Naive thymus-derived CD8-positive, alpha-beta T cell (primary cell): ENCODE results near the gene LRRC4C. TPM values are rescaled to one million over a fixed set of nuclear protein-coding genes. Genes with fewer than 3 reads are reported as not detected.

Experiments
- ATAC-seq, 2 donors: fragments of 150-1000 bp; cut with Tn5 transposase in 1 of 2; sonication (Bioruptor Pico), chemical (Tn5 transposase) in 1 of 2; 1 replicate in 1 of 2; 2 replicates in 1 of 2; pipeline ENCODE4 v1.10.0; 2021; ENCODE audit warnings: mild to moderate bottlenecking in 2 of 2, moderate library complexity in 2 of 2
- POLR2A ChIA-PET: fragments of 350-600 bp; sonication (Branson Sonifier 250); formaldehyde crosslinking; loops from one replicate; lab custom pipeline; 2021; ENCODE audit warnings: antibody characterized with exemption; lab: Charles Lee
- DNase-seq, 10 donors: peaks; one replicate each; pipeline versions ENCODE4 v3.0.0 to v3.0.0-alpha.2; 2020 to 2022
- H3K27ac Mint-ChIP-seq, 10 donors: one replicate each; pipeline ENCODE4 v1.8.0; 2020 to 2022; ENCODE audit warnings: mild to moderate bottlenecking in 10 of 10, mixed read lengths in 10 of 10, moderate library complexity in 4 of 10, inconsistent platforms in 1 of 10
- H3K27me3 Mint-ChIP-seq, 5 donors: one replicate each; pipeline ENCODE4 v1.8.0; 2021 to 2022; ENCODE audit warnings: mixed read lengths in 5 of 5
- H3K36me3 Mint-ChIP-seq, 3 donors: one replicate each; pipeline ENCODE4 v1.8.0; 2020 to 2022; ENCODE audit warnings: mixed read lengths in 3 of 3, mild to moderate bottlenecking in 2 of 3, inconsistent platforms in 1 of 3
- H3K4me1 Mint-ChIP-seq, 4 donors: one replicate each; pipeline ENCODE4 v1.8.0; 2021 to 2022; ENCODE audit warnings: mixed read lengths in 4 of 4
- H3K4me3 Mint-ChIP-seq, 10 donors: one replicate each; pipeline ENCODE4 v1.8.0; 2020 to 2022; ENCODE audit warnings: mild to moderate bottlenecking in 10 of 10, mixed read lengths in 10 of 10, moderate library complexity in 6 of 10, inconsistent platforms in 1 of 10
- H3K9me3 Mint-ChIP-seq, 9 donors: one replicate each; pipeline ENCODE4 v1.8.0; 2020 to 2022; ENCODE audit warnings: mixed read lengths in 9 of 9, mild to moderate bottlenecking in 3 of 9, inconsistent platforms in 1 of 9, moderate library complexity in 1 of 9
- polyA plus RNA-seq, 3 donors: library from polyadenylated mRNA; unstranded; fragments of 300-500 nt; fragmentation: Illumina TruSeq; gene quantifications; one replicate each; pipeline ENCODE4 v1.2.3, GENCODE V29; 2021
- total RNA-seq, 8 experiments: library from RNA in 2 of 8; stranded (reverse) in 2 of 8; gene quantifications; one replicate each; pipeline ENCODE4 v1.2.3 and lab custom pipeline; 2021 to 2026

The LRRC4C gene
- total and polyA plus RNA-seq, 5 experiments from 2014 or later, result not detected

DNA sequence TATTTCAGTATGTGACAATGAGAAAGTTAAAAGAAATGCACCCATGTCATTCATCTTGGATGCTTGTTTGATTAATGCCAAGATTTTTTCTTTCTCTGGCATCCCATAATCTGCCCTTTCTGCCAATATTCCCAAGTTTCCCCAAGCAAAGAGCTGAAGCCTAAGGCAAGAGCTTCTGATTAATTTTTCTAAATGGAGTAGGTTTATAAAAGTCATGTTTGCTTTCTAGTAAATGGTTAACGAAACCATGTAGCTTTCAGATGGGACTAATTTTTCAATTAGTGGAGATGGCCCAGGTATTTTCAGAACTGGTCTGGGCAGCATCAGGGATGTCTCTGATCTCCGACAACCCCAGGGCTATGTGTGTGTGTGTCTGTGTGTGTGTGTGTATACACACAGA, 55.3 kb downstream of the LRRC4C start:
- no peak overlapping the region for H3K27ac Mint-ChIP-seq
- DNase-seq, result no peak
- no peaks in the 10 kb centered on the region for H3K27me3 Mint-ChIP-seq
- peaks cover 0 to 15% (median 5%) of the 10 kb centered on the region in 9 donors for H3K9me3 Mint-ChIP-seq
- no peaks in the 10 kb centered on the region for H3K36me3 Mint-ChIP-seq
- POLR2A ChIA-PET, result no interaction called here
- no peak overlapping the region for H3K4me3 Mint-ChIP-seq
- H3K4me1 Mint-ChIP-seq, result no peaks in the 10 kb centered on the region
- ATAC-seq, result no peak

DNA sequence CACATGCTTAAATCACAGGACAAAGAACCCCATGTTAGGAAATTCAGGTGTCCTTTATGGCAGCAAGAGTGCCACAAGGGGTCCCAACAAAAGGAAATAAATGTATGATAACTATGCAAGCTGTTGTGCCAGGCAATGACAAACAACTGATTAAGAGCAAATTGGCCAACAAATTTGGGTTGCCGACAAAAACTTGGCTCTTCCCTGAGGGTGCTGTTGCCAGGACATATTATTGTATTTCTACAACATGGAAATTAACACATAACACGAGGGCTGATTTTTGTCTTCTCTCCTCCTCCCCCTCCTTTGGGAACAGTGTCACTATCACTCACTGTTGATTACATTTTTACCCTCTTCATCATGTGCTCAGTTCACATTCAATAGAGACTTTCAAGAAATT, 56.0 kb downstream of the LRRC4C start:
- no peak for DNase-seq
- Mint-ChIP-seq H3K27me3 (no peaks in the 10 kb centered on the region), H3K4me3 (no peak overlapping the region), H3K9me3 (peaks cover 0 to 13% (median 5%) of the 10 kb centered on the region in 9 donors), H3K27ac (no peak overlapping the region), H3K4me1 (no peaks in the 10 kb centered on the region), H3K36me3 (no peaks in the 10 kb centered on the region)
- POLR2A ChIA-PET, result no interaction called here
- ATAC-seq, result no peak

DNA sequence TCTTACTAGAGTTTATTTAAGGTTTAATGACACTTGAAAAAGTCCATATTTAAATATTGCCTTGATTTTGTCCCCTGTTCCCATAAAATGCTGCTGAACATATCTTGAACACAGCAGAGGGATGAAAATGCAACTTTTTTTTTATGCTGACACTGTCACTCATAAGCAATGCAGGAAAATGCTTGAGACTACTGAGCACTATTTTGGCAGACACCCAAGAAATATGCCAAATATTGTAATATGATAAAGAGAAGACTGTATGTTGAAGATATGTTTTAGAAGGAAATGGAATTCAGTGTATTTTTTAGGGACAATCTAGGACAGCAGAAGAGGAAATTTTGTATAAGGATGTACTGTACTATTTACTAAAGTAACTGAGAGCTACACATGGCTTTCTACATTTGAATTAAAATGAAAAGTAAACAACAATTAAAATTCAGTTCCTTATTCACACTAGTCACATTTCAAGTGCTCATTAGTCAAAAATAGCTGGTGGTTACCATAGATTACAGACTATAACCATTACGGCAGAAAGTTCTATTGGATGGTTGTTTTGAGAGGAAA, 58.6 kb downstream of the LRRC4C start:
- Mint-ChIP-seq H3K9me3 (peaks cover 0 to 11% (median 3%) of the 10 kb centered on the region in 9 donors), H3K36me3 (no peaks in the 10 kb centered on the region), H3K27ac (no peak overlapping the region), H3K4me3 (no peak overlapping the region), H3K27me3 (no peaks in the 10 kb centered on the region), H3K4me1 (no peaks in the 10 kb centered on the region)
- POLR2A ChIA-PET, result no interaction called here
- ATAC-seq (no peak), DNase-seq (no peak)

DNA sequence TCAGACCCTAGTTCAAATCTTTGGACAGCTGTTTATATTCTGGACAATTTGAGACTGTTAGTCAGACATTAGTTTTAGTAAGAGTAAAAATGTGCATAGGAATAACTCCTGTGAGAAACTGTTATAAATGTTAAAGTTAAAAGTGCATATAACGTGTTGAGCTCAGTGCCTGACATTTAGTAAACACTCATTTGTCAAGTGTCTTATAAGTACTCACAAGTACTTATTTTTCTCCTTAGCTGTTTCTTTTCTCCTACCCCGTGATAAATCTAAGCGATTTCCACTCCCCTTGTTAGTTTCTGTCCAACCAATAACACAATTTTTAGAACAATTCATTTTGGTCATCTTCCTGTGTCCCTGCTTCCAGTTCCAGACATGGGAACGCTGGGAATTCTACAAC, 59.3 kb downstream of the LRRC4C start:
- Mint-ChIP-seq H3K4me3 (no peak overlapping the region), H3K27ac (no peak overlapping the region)
- POLR2A ChIA-PET, result no interaction called here

DNA sequence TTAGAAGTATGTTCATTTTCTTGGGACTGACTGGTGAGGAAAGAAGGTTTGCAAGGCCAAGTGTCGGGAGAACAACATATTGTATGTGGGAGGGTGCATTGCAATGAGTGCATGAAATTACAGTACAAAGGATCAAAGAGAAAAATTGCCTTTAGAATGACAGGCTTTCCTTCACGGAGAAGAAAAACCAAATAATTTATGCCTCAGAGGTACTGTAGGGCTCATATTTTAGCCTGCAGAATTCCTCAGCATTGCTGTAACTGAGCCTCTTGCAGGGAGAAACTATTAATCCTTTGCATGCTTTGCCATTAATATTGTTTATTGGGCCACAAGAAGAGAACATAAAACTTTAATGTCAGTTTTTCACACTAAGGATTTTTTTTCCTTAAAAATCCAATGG, 60.1 kb downstream of the LRRC4C start:
- H3K4me1 Mint-ChIP-seq, result no peaks in the 10 kb centered on the region
- no peak overlapping the region for H3K4me3 Mint-ChIP-seq
- POLR2A ChIA-PET, result no interaction called here
- H3K9me3 Mint-ChIP-seq, result peaks cover 0 to 14% (median 4%) of the 10 kb centered on the region in 9 donors
- no peak for ATAC-seq
- no peaks in the 10 kb centered on the region for H3K27me3 Mint-ChIP-seq
- no peaks in the 10 kb centered on the region for H3K36me3 Mint-ChIP-seq
- no peak overlapping the region for H3K27ac Mint-ChIP-seq
- DNase-seq, result no peak

More for the DNA sequence above, 59.3 kb downstream of the LRRC4C start:
- ATAC-seq, result no peak
- Mint-ChIP-seq H3K27me3 (no peaks in the 10 kb centered on the region), H3K4me1 (no peaks in the 10 kb centered on the region), H3K9me3 (peaks cover 0 to 14% (median 4%) of the 10 kb centered on the region in 9 donors), H3K36me3 (no peaks in the 10 kb centered on the region)
- no peak for DNase-seq

DNA sequence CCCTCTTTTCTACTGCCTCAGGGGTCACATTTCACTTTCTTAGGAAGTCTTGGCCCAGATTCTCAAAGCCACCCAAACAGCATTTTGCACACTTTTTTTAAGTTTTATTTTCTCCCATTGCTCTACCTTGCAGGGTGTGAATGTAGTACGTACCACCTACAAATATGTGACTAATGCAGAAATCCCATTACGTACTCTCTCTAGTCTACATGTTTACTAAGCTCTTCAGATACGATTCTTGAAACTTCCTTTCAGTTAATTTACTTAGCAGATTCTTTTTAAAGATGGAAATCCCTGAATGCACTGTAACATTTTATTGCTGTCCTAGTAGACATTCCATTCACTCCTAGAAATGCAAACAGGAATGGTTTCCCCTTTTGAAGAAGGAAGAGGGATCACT, 61.3 kb downstream of the LRRC4C start:
- no peaks in the 10 kb centered on the region for H3K36me3 Mint-ChIP-seq
- POLR2A ChIA-PET, result no interaction called here
- H3K9me3 Mint-ChIP-seq, result peaks cover 0 to 13% (median 4%) of the 10 kb centered on the region in 9 donors
- no peaks in the 10 kb centered on the region for H3K4me1 Mint-ChIP-seq
- H3K27me3 Mint-ChIP-seq, result no peaks in the 10 kb centered on the region
- ATAC-seq, result no peak
- no peak overlapping the region for H3K4me3 Mint-ChIP-seq
- DNase-seq, result no peak
- no peak overlapping the region for H3K27ac Mint-ChIP-seq

DNA sequence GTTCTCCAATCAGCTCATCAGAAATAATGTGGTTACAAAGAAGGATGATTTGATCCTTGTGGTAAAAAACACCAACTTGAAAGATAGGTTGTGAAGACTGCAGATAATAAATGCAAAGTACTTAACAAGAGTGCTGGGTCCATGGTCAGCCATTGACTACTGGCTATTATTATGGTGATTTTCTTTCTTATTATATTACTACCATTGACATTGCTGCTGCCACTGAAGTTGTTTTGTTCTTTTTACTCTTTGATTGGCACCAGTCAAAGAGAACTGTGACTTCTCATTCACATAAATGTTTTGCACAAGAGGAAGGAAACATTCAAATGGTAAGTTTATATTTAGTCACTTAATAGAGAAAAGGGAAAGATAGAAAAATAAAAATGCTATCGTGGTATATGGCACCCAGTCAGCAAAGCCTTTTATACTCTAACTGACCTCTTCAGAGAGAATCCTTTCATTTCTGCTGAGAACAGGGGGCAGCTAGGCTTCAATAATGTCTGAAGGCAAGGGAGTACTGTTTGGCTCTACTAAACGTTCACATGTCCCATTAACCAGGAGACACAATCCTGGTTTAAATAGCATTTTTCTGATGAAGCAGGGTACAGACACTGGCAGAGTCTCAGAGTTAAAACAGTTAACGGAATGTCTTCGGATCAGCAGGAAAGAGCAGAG, 64.8 kb downstream of the LRRC4C start:
- peaks cover 0 to 15% (median 7%) of the 10 kb centered on the region in 9 donors for H3K9me3 Mint-ChIP-seq
- H3K27me3 Mint-ChIP-seq, result no peaks in the 10 kb centered on the region
- no peak for ATAC-seq
- POLR2A ChIA-PET, result no interaction called here
- no peak for DNase-seq
- H3K27ac Mint-ChIP-seq, result no peak overlapping the region
- no peaks in the 10 kb centered on the region for H3K36me3 Mint-ChIP-seq
- H3K4me3 Mint-ChIP-seq, result no peak overlapping the region
- H3K4me1 Mint-ChIP-seq, result no peaks in the 10 kb centered on the region

DNA sequence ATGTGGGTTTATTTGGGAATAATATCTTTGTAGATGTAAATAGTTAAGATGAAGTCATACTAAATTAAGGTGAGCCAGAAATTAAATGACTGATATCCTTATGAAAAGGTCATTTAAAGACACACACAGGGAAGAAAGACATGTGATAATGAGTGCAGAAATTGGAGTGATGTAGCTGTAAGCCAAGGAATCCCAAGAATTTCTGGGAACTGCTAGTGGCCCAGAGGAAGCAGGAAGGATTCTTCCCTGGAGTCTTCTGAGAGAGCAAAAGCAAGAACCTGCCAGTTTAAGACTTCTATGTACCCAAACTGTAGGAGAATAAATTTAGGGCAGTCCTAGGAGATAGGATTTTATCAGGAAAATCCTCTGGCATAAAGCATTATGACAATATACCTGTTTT, 66.9 kb downstream of the LRRC4C start:
- Mint-ChIP-seq H3K27me3 (no peaks in the 10 kb centered on the region), H3K9me3 (peaks cover 4 to 13% (median 10%) of the 10 kb centered on the region in 9 donors), H3K4me1 (no peaks in the 10 kb centered on the region), H3K36me3 (no peaks in the 10 kb centered on the region), H3K4me3 (no peak overlapping the region), H3K27ac (no peak overlapping the region)
- DNase-seq (no peak), ATAC-seq (no peak)
- POLR2A ChIA-PET, result no interaction called here

DNA sequence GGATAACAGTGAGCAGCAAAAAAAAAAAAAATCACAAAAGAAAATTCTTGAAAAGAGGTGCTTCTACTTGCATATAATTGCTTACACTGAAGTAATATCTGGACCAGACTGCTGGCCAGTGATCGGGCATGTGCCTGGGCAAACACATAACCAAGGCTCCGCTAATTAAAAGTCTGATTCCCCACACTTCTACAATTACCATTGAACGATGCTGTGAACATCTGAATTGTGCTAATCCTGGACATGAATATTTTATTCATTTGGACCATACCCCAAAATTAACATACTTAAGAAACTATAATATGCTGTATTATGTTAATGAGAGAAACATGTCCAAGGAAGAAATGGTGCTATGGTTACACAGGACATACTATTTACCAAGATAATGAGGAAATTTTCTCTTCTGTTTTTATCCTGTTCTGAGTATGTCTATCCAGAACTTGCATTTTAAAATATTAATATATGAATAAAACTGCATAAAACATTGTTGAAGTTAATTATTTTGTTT, 69.8 kb downstream of the LRRC4C start:
- Mint-ChIP-seq H3K27me3 (no peaks in the 10 kb centered on the region), H3K36me3 (no peaks in the 10 kb centered on the region), H3K4me3 (no peak overlapping the region), H3K9me3 (peaks cover 0 to 22% (median 8%) of the 10 kb centered on the region in 9 donors), H3K4me1 (no peaks in the 10 kb centered on the region), H3K27ac (no peak overlapping the region)
- POLR2A ChIA-PET, result no interaction called here
- ATAC-seq (no peak), DNase-seq (no peak)

DNA sequence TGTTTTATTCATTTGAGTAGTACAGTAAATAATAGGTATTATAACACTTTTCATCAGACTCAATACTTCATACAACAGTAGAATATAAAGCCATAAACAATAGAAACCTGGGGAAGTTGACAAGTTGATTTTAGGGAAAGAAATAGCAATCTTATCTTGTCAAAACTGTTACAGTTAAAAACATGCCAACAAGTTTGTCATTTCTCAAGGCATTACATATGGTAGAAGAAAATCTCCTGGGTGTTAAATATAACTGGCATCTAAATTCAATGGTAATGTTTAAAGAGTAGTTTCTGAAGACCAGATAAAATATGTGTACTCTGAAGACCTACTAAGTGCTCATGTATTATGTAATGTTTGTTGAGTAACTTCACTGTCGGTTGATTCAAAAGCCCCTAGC, 75.1 kb downstream of the LRRC4C start:
- POLR2A ChIA-PET, result no interaction called here
- ATAC-seq (no peak), DNase-seq (no peak)
- peaks cover 0 to 21% (median 5%) of the 10 kb centered on the region in 9 donors for H3K9me3 Mint-ChIP-seq
- no peaks in the 10 kb centered on the region for H3K27me3 Mint-ChIP-seq
- H3K4me1 Mint-ChIP-seq, result no peaks in the 10 kb centered on the region
- no peaks in the 10 kb centered on the region for H3K36me3 Mint-ChIP-seq
- H3K4me3 Mint-ChIP-seq, result no peak overlapping the region
- no peak overlapping the region for H3K27ac Mint-ChIP-seq

DNA sequence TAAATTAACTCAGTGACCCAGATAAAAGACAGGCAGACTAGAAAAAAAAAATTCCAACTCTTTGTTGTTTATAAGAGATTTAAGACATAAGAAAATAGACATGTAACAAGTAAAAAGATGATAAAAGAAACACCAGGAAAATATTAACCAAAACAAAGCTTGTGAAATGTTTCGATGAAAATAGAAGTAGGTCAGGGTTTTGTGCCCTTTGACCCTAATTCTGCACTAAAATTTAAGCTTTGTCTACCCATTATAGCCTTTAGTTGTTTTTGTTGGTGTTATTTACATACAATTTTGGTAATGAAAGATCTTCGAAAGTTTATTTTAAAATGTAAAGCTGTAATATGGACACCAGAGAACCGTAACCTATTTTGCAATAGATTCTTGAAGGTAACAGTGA, 75.7 kb downstream of the LRRC4C start:
- no peak for DNase-seq
- no peak overlapping the region for H3K27ac Mint-ChIP-seq
- no peak for ATAC-seq

DNA sequence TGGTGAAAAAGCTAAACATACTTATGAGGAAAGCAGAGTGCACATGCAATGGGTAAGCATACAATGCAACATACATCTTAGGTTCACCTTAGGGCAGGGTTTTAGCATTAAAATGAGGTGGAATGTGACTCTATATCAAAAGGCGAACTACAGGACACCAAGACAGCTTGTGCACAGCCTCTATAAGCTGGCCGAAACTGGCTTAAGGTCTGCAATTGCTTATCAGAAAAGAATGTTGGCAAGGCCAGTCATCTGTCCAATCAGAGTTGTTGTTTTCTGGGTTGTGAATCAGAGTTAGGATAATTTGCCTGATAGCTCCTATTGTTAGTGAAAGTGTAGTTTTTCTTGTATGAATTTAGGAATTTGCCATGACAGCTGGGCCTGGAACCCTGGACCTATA, 76.5 kb downstream of the LRRC4C start:
- Mint-ChIP-seq H3K27me3 (no peaks in the 10 kb centered on the region), H3K27ac (no peak overlapping the region), H3K36me3 (no peaks in the 10 kb centered on the region), H3K4me1 (no peaks in the 10 kb centered on the region), H3K9me3 (peaks cover 0 to 21% (median 4%) of the 10 kb centered on the region in 9 donors), H3K4me3 (no peak overlapping the region)
- DNase-seq (no peak), ATAC-seq (no peak)
- POLR2A ChIA-PET, result no interaction called here

More for the DNA sequence above, 75.7 kb downstream of the LRRC4C start:
- no peaks in the 10 kb centered on the region for H3K4me1 Mint-ChIP-seq
- no peaks in the 10 kb centered on the region for H3K27me3 Mint-ChIP-seq
- no peaks in the 10 kb centered on the region for H3K36me3 Mint-ChIP-seq
- POLR2A ChIA-PET, result no interaction called here
- peaks cover 0 to 21% (median 5%) of the 10 kb centered on the region in 9 donors for H3K9me3 Mint-ChIP-seq
- no peak overlapping the region for H3K4me3 Mint-ChIP-seq

DNA sequence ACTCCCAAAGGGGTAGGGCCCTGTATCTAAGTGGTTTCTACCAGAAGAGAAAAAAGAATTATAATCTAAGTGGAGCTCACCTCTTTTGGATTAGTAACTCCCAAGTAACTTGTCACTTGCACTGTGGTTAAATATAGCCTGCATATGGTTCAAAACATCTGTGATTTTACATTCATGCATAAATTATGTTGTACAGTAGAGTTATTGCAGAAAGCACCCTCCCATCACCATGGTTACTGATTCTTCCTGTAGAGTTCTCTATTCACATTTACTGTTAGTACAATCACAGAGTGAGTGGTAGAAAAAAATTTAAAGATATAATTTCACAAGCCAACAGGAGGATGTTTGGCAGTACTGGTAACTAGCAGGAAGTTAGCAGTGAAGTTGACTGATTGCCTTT, 80.4 kb downstream of the LRRC4C start:
- no peaks in the 10 kb centered on the region for H3K36me3 Mint-ChIP-seq
- DNase-seq (no peak), ATAC-seq (no peak)
- no peaks in the 10 kb centered on the region for H3K4me1 Mint-ChIP-seq
- no peak overlapping the region for H3K27ac Mint-ChIP-seq
- POLR2A ChIA-PET, result no interaction called here
- H3K9me3 Mint-ChIP-seq, result peaks cover 0 to 10% (median 2%) of the 10 kb centered on the region in 9 donors
- no peak overlapping the region for H3K4me3 Mint-ChIP-seq
- H3K27me3 Mint-ChIP-seq, result no peaks in the 10 kb centered on the region
